HL-60 (cell line): Measurements from ENCODE around the gene SLC7A1.
A peak's percentile ranks its signal among the peaks of the same experiment; 100 is the strongest.

Source experiments
- DNase-seq, 2 experiments: peaks; one replicate each; pipeline ENCODE4 v3.0.0-alpha.2; 2010 to 2020; ENCODE audit warnings: low read depth in 1 of 2, low spot score in 1 of 2
- H3K27ac ChIP-seq: fragments of 250-450 bp; sonication (Bioruptor Pico); replicated peaks from 2 replicates; pipeline ENCODE4 v1.5.1; 2020; ENCODE audit warnings: mild to moderate bottlenecking, moderate library complexity
- H3K27me3 ChIP-seq: fragments of 250-450 bp; sonication (Bioruptor Pico); 2 replicates; pipeline ENCODE4 v1.5.1; 2021; ENCODE audit warnings: mild to moderate bottlenecking, moderate library complexity; ENCODE audit not compliant: insufficient read depth, poor library complexity, severe bottlenecking
- H3K4me3 ChIP-seq: replicated peaks from 2 replicates; pipeline ENCODE4 v1.5.1; 2011; ENCODE audit warnings: mild to moderate bottlenecking, control low read depth, low read length; ENCODE audit not compliant: insufficient read depth
- CTCF ChIP-seq: IDR thresholded peaks from one replicate; pipeline ENCODE4 v1.5.1; 2011; ENCODE audit warnings: low read length, control low read depth, inconsistent platforms; ENCODE audit not compliant: insufficient read depth
- GABPA ChIP-seq: IDR thresholded peaks from 2 replicates; pipeline ENCODE4 v1.6.1; 2012; ENCODE audit warnings: low read depth
- POLR2AphosphoS5 ChIP-seq: IDR thresholded peaks from 2 replicates; pipeline ENCODE4 v1.6.1; 2012; ENCODE audit warnings: low read depth
- REST ChIP-seq: IDR thresholded peaks from 2 replicates; pipeline ENCODE4 v1.6.1; 2012; ENCODE audit warnings: low read depth; ENCODE audit not compliant: insufficient replicate concordance
- SPI1 ChIP-seq: IDR thresholded peaks from 2 replicates; pipeline ENCODE4 v1.6.1; 2012; ENCODE audit warnings: low read depth, mild to moderate bottlenecking, borderline replicate concordance

The SLC7A1 gene

GRCh38 chr13:29597706-29598105 lies 2.2 kb upstream of the SLC7A1 start:
- Histone ChIP-seq H3K27me3 (no peaks in the 10 kb centered on the region), H3K4me3 (no peak overlapping the region), H3K27ac (no peak overlapping the region)
- DNase-seq, result no peak
- no peak for TF ChIP-seq REST
- TF ChIP-seq POLR2AphosphoS5, result no peak
- no peak for TF ChIP-seq GABPA
- no peak for TF ChIP-seq SPI1
- TF ChIP-seq CTCF, result no peak

GRCh38 chr13:29597246-29597645 lies 1.8 kb upstream of the SLC7A1 start:
- Histone ChIP-seq H3K27ac (no peak overlapping the region), H3K4me3 (no peak overlapping the region), H3K27me3 (no peaks in the 10 kb centered on the region)
- no peak for DNase-seq
- TF ChIP-seq REST (no peak), GABPA (no peak)

GRCh38 chr13:29596064-29596418 lies 553 bp upstream of the SLC7A1 start:
- Histone ChIP-seq H3K27me3 (no peaks in the 10 kb centered on the region), H3K4me3 (peak overlapping the region; percentile 45), H3K27ac (peak overlapping the region; percentile 53)
- TF ChIP-seq CTCF (no peak), SPI1 (no peak), REST (no peak), GABPA (no peak), POLR2AphosphoS5 (no peak)
- DNase-seq, result no peak
